HL-60 (cell line): ENCODE measurements around the gene FGGY.

ENCODE experiments used
- CTCF ChIP-seq: IDR thresholded peaks from one replicate; pipeline ENCODE4 v1.5.1; 2011; ENCODE audit warnings: low read length, control low read depth, inconsistent platforms; ENCODE audit not compliant: insufficient read depth
- POLR2AphosphoS5 ChIP-seq: IDR thresholded peaks from 2 replicates; pipeline ENCODE4 v1.6.1; 2012; ENCODE audit warnings: low read depth
- REST ChIP-seq: IDR thresholded peaks from 2 replicates; pipeline ENCODE4 v1.6.1; 2012; ENCODE audit warnings: low read depth; ENCODE audit not compliant: insufficient replicate concordance

GRCh38 chr1:59733443-59734141 lies 436.7 kb downstream of the FGGY start:
- no peak for TF ChIP-seq CTCF
- no peak for TF ChIP-seq REST
- TF ChIP-seq POLR2AphosphoS5 = no peak
